PFSK-1 (cell line): ENCODE results near the gene VPS26B.

ENCODE experiments used
- REST ChIP-seq, 2 experiments: IDR thresholded peaks; 2 replicates each; pipeline versions ENCODE4 v1.6.1 to v1.8.0; 2011 to 2012; ENCODE audit warnings: low read depth in 2 of 2, low read length in 2 of 2, control low read depth in 1 of 2, inconsistent platforms in 1 of 2, mild to moderate bottlenecking in 1 of 2, moderate library complexity in 1 of 2; ENCODE audit not compliant: insufficient read depth in 1 of 2
- TAF1 ChIP-seq: IDR thresholded peaks from 2 replicates; pipeline ENCODE4 v1.6.1; 2012; ENCODE audit warnings: low read length, control low read depth, borderline replicate concordance; ENCODE audit not compliant: insufficient read depth

DNA sequence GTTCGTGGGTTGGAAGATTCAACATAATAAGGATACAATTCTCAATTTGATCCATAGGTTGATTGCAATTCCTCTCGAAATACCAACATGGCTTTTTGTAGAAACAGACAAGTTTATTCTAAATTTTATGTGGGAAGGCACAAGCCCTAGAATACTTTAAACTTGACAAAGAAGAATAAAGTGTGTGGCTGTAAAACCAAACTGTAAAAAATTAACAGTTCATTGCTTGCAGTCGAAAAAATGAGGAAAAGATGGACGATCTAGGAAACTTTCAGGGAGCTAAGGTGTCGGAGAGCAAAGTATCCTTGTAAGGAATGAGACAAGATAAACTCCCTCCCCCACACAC, 50.7 kb downstream of the VPS26B start:
- TF ChIP-seq TAF1, result no peak
- TF ChIP-seq REST (IDR thresholded peaks at IDR 0.05; ENCODE audit: insufficient read depth in 1 of 2, low read depth in 2 of 2, low read length in 2 of 2), result no peak
